Measurements from ENCODE around the gene C16orf78.

The C16orf78 gene

GRCh38 chr16:49416001-49416675, 42.5 kb downstream of the C16orf78 start:
- DNase-seq = no peak
- intact Hi-C loops (cut with DNase I) = no loop called here

GRCh38 chr16:49417354-49417753, 43.8 kb downstream of the C16orf78 start:
- no peak for DNase-seq
- intact Hi-C loops (cut with DNase I) = no loop called here

- intact Hi-C loops (cut with DNase I) = no loop called here
Measured at GRCh38 chr16:49419006-49419405, 45.4 kb downstream of the C16orf78 start.

GRCh38 chr16:49419862-49420261, 46.3 kb downstream of the C16orf78 start:
- intact Hi-C loops (cut with DNase I) = no loop called here
- no peak for DNase-seq

More at GRCh38 chr16:49419006-49419405, 45.4 kb downstream of the C16orf78 start:
- peak in 17 of 42 donors; percentile 4 to 59 (median 17) for DNase-seq

- DNase-seq = no peak
- intact Hi-C loops (cut with DNase I) = no loop called here
Measured at GRCh38 chr16:49422896-49423295, 49.3 kb downstream of the C16orf78 start.

- no peak for DNase-seq
- intact Hi-C loops (cut with DNase I) = no loop called here
Measured at GRCh38 chr16:49424961-49425360, 51.4 kb downstream of the C16orf78 start.

GRCh38 chr16:49427771-49428170, 54.2 kb downstream of the C16orf78 start:
- no peak for DNase-seq
- intact Hi-C loops (cut with DNase I) = no loop called here

GRCh38 chr16:49428808-49429207, 55.2 kb downstream of the C16orf78 start:
- DNase-seq = no peak
- intact Hi-C loops (cut with DNase I) = no loop called here

GRCh38 chr16:49431040-49431439, 57.4 kb downstream of the C16orf78 start:
- no peak for DNase-seq
- intact Hi-C loops (cut with DNase I) = no loop called here

GRCh38 chr16:49431591-49432290, 58.1 kb downstream of the C16orf78 start:
- no peak for DNase-seq
- intact Hi-C loops (cut with DNase I) = no loop called here

GRCh38 chr16:49434733-49435132, 61.1 kb downstream of the C16orf78 start:
- intact Hi-C loops (cut with DNase I) = no loop called here
- no peak for DNase-seq

- no peak for DNase-seq
- intact Hi-C loops (cut with DNase I) = no loop called here
Measured at GRCh38 chr16:49436181-49436580, 62.6 kb downstream of the C16orf78 start.

- DNase-seq = no peak
- intact Hi-C loops (cut with DNase I) = no loop called here
Measured at GRCh38 chr16:49437344-49437743, 63.7 kb downstream of the C16orf78 start.

- intact Hi-C loops (cut with DNase I) = no loop called here
- no peak for DNase-seq
Measured at GRCh38 chr16:49439050-49439449, 65.4 kb downstream of the C16orf78 start.

GRCh38 chr16:49439676-49440075, 66.1 kb downstream of the C16orf78 start:
- intact Hi-C loops (cut with DNase I) = no loop called here
- DNase-seq = no peak

GRCh38 chr16:49440156-49441065, 66.8 kb downstream of the C16orf78 start:
- intact Hi-C loops (cut with DNase I) = no loop called here
- peak in 8 of 42 donors; percentile 3 to 55 (median 32) for DNase-seq

GRCh38 chr16:49441366-49441780, 67.8 kb downstream of the C16orf78 start:
- peak in 2 of 42 donors; percentile 5 to 37 for DNase-seq
- intact Hi-C loops (cut with DNase I) = no loop called here

- no peak for DNase-seq
- intact Hi-C loops (cut with DNase I) = no loop called here
Measured at GRCh38 chr16:49442805-49443204, 69.2 kb downstream of the C16orf78 start.

GRCh38 chr16:49443576-49443975, 70.0 kb downstream of the C16orf78 start:
- intact Hi-C loops (cut with DNase I) = no loop called here
- no peak for DNase-seq

- intact Hi-C loops (cut with DNase I) = no loop called here
- DNase-seq = no peak
Measured at GRCh38 chr16:49446805-49447204, 73.2 kb downstream of the C16orf78 start.
